Gastroesophageal sphincter (tissue), 4 donors: Measurements from ENCODE around the gene DPM3. TPM values are rescaled to one million over a fixed set of nuclear protein-coding genes. Genes with fewer than 3 reads are reported as not detected.

Source experiments
- ATAC-seq: fragments of 150-250 bp; one replicate; pipeline ENCODE4 v1.9.1; 2016; ENCODE audit warnings: mild to moderate bottlenecking, moderate library complexity
- H3K27ac ChIP-seq, 4 donors: fragments of 200-600 bp; sonication (generic) in 3 of 4; 1 replicate in 3 of 4; 2 replicates in 1 of 4; pipeline ENCODE4 v1.5.1; 2016 to 2019
- H3K27me3 ChIP-seq: fragments of 200-600 bp; sonication (generic); one replicate; pipeline ENCODE4 v1.5.1; 2019
- H3K36me3 ChIP-seq, 2 donors: fragments of 200-600 bp; sonication (generic); one replicate each; pipeline ENCODE4 v1.5.1; 2019; ENCODE audit warnings: control low read depth in 1 of 2
- H3K4me1 ChIP-seq, 3 donors: fragments of 200-600 bp; sonication (generic); 1 replicate in 2 of 3; 2 replicates in 1 of 3; pipeline ENCODE4 v1.5.1; 2016 to 2019; ENCODE audit warnings: control low read depth in 2 of 3
- H3K4me3 ChIP-seq, 2 donors: fragments of 200-600 bp; sonication (generic); one replicate each; pipeline ENCODE4 v1.5.1; 2019; ENCODE audit warnings: mild to moderate bottlenecking in 1 of 2, moderate library complexity in 1 of 2
- H3K9me3 ChIP-seq, 3 donors: fragments of 200-600 bp; sonication (generic); one replicate each; pipeline ENCODE4 v1.5.1; 2017 to 2019; ENCODE audit warnings: control low read depth in 2 of 3
- CTCF ChIP-seq, 4 experiments: fragments of 200-600 bp in 2 of 4; fragments of 450-650 bp in 2 of 4; sonication (generic) in 1 of 4; IDR thresholded peaks; one replicate each; pipeline ENCODE4 v1.5.1; 2017 to 2019; ENCODE audit warnings: antibody characterized with exemption in 4 of 4, mild to moderate bottlenecking in 2 of 4, moderate library complexity in 2 of 4
- EP300 ChIP-seq: sonication (generic); formaldehyde crosslinking; IDR thresholded peaks from one replicate; pipeline ENCODE4 v1.6.1; 2017; ENCODE audit warnings: antibody characterized with exemption, mild to moderate bottlenecking
- POLR2A ChIP-seq, 2 donors: fragments of 450-650 bp; IDR thresholded peaks; one replicate each; pipeline ENCODE4 v1.6.1; 2017; ENCODE audit warnings: antibody characterized with exemption in 2 of 2, mild to moderate bottlenecking in 2 of 2, moderate library complexity in 1 of 2
- POLR2AphosphoS5 ChIP-seq: sonication (generic); formaldehyde crosslinking; IDR thresholded peaks from one replicate; pipeline ENCODE4 v1.6.1; 2017; ENCODE audit warnings: antibody characterized with exemption
- WGBS, 2 donors: methylation state at CpG; one replicate each; pipeline ENCODE4 v1.1.5; 2018; ENCODE audit warnings: low coverage in 1 of 2; 5-methylcytosine and 5-hydroxymethylcytosine counted together
- small RNA-seq, 4 donors: library from RNA; depleted of rRNA; stranded (forward); fragments of <200 nt; gene quantifications; one replicate each; pipeline ENCODE3, GENCODE V24; 2016
- total RNA-seq, 4 donors: library from RNA; depleted of rRNA; stranded (reverse); fragments of >200 nt; gene quantifications; one replicate each; pipeline ENCODE4 v1.1.0, GENCODE V29; 2016

DPM3 gene
- total RNA-seq, 4 donors from 2014 or later, result 57.9 to 128 (median 87.7) TPM

GRCh38 chr1:155093911-155094621, 46.3 kb downstream of the DPM3 start:
- H3K27ac ChIP-seq, result peak overlapping the region in 3 of 4 donors; percentile 71 to 80 (median 79)
- 0% methylated on average over 1 to 9 of the region's 13 CpGs for WGBS, 2 donors
- no peaks in the 10 kb centered on the region for H3K9me3 ChIP-seq
- no peaks in the 10 kb centered on the region for H3K36me3 ChIP-seq
- H3K4me3 ChIP-seq, result peak overlapping the region in 1 of 2 donors; percentile 8
- TF ChIP-seq POLR2A (IDR thresholded peaks at IDR 0.05), result no peak
- peak in 3 of 4 experiments; percentile 33 to 57 (median 48) for TF ChIP-seq CTCF (IDR thresholded peaks at IDR 0.05)
- peak; percentile 50 for ATAC-seq
- no peaks in the 10 kb centered on the region for H3K27me3 ChIP-seq
- peaks cover 0 to 33% (median 19%) of the 10 kb centered on the region in 3 donors for H3K4me1 ChIP-seq

GRCh38 chr1:155092641-155093040, 47.7 kb downstream of the DPM3 start:
- Histone ChIP-seq H3K4me3 (no peak overlapping the region), H3K27me3 (no peaks in the 10 kb centered on the region), H3K9me3 (no peaks in the 10 kb centered on the region), H3K36me3 (no peaks in the 10 kb centered on the region), H3K27ac (peak overlapping the region in 2 of 4 donors; percentile 71 to 79), H3K4me1 (peaks cover 0 to 33% (median 19%) of the 10 kb centered on the region in 3 donors)
- no peak for TF ChIP-seq EP300
- WGBS, 2 donors, result 80 to 88% methylated on average over 1 to 6 of the region's 12 CpGs
- no peak for ATAC-seq

- 79 to 91% methylated on average over 4 to 5 of the region's 6 CpGs for WGBS, 2 donors
- Histone ChIP-seq H3K4me1 (peaks cover 0 to 33% (median 19%) of the 10 kb centered on the region in 3 donors), H3K36me3 (no peaks in the 10 kb centered on the region), H3K4me3 (no peak overlapping the region), H3K27ac (peak overlapping the region in 1 of 4 donors; percentile 9), H3K27me3 (no peaks in the 10 kb centered on the region), H3K9me3 (no peaks in the 10 kb centered on the region)
- TF ChIP-seq EP300, result no peak
- TF ChIP-seq POLR2AphosphoS5, result no peak
- no peak for TF ChIP-seq POLR2A (IDR thresholded peaks at IDR 0.05)
- TF ChIP-seq CTCF (IDR thresholded peaks at IDR 0.05), result no peak
- no peak for ATAC-seq
Measured at GRCh38 chr1:155092131-155092530, 48.2 kb downstream of the DPM3 start.

GRCh38 chr1:155091071-155092051, 49.0 kb downstream of the DPM3 start:
- Histone ChIP-seq H3K27me3 (no peaks in the 10 kb centered on the region), H3K4me1 (peaks cover 0 to 41% (median 21%) of the 10 kb centered on the region in 3 donors), H3K27ac (peak overlapping the region in 1 of 4 donors; percentile 9), H3K9me3 (no peaks in the 10 kb centered on the region), H3K36me3 (no peaks in the 10 kb centered on the region), H3K4me3 (no peak overlapping the region)
- WGBS, 2 donors, result 15 to 30% methylated on average over 4 to 6 of the region's 29 CpGs
- ATAC-seq, result peak; percentile 65
- TF ChIP-seq POLR2AphosphoS5 (no peak), CTCF (IDR thresholded peaks at IDR 0.05) (peak; percentile 97 to 99 (median 98))

Small RNA genes within 50 kb of the gene (small RNA-seq; reads per million reads assigned to genes)
- gene HMGN2P18 (0 reads per million in 4 donors), gene RF00019 (0 reads per million in 4 donors)

Other genes with a start within 250 kb of the DPM3 start
- gene PMVK, start 203.8 kb downstream of the DPM3 start, total RNA-seq, result 10 to 100 TPM; 15.8 to 21.3 (median 18.2) TPM
- gene PBXIP1, start 184.4 kb downstream of the DPM3 start, total RNA-seq, result 100 to 1,000 TPM; 205 to 371 (median 283) TPM
- 10 to 100 TPM; 19.1 to 40.1 (median 25.7) TPM for gene PYGO2, start 178.7 kb downstream of the DPM3 start, total RNA-seq
- gene SHC1, start 169.8 kb downstream of the DPM3 start, total RNA-seq, result 100 to 1,000 TPM in 1 of 4 donors, 10 to 100 TPM in 3; 69.1 to 104 (median 90.2) TPM
- gene CKS1B, start 165.8 kb downstream of the DPM3 start, total RNA-seq, result 10 to 100 TPM in 3 of 4 donors, 1 to 10 TPM in 1; 7.5 to 24.2 (median 17.6) TPM
- gene FLAD1, start 157.2 kb downstream of the DPM3 start, total RNA-seq, result 10 to 100 TPM; 12.8 to 23.5 (median 20.7) TPM
- not detected for gene LENEP, start 146.9 kb downstream of the DPM3 start, total RNA-seq
- gene ZBTB7B, start 137.7 kb downstream of the DPM3 start, total RNA-seq, result 10 to 100 TPM; 45.5 to 63.4 (median 49.5) TPM
- under 1 TPM in 2 of 4 donors, not detected in 2; 0.35 to 0.54 TPM for gene DCST2, start 106.8 kb downstream of the DPM3 start, total RNA-seq
- gene DCST1, start 106.7 kb downstream of the DPM3 start, total RNA-seq, result not detected
- 100 to 1,000 TPM in 2 of 4 donors, 10 to 100 TPM in 2; 65.4 to 115 (median 100.0) TPM for gene ADAM15, start 89.2 kb downstream of the DPM3 start, total RNA-seq
- 1 to 10 TPM in 3 of 4 donors, under 1 TPM in 1; 0.81 to 5.8 (median 2.3) TPM for gene EFNA4, start 76.8 kb downstream of the DPM3 start, total RNA-seq
- gene EFNA3, start 61.7 kb downstream of the DPM3 start, total RNA-seq, result under 1 TPM in 2 of 4 donors, not detected in 2; 0.27 to 0.77 TPM
- gene EFNA1, start 12.7 kb downstream of the DPM3 start, total RNA-seq, result 10 to 100 TPM; 13.1 to 25.8 (median 16.1) TPM
- 10 to 100 TPM; 12.5 to 16.8 (median 13.9) TPM for gene SLC50A1, start 4.7 kb downstream of the DPM3 start, total RNA-seq
- gene KRTCAP2, start 32.8 kb upstream of the DPM3 start, total RNA-seq, result 100 to 1,000 TPM in 1 of 4 donors, 10 to 100 TPM in 3; 80.8 to 144 (median 92.3) TPM
- gene TRIM46, start 33.3 kb upstream of the DPM3 start, total RNA-seq, result 1 to 10 TPM in 1 of 4 donors, under 1 TPM in 2, not detected in 1; 0.35 to 1.9 (median 0.40) TPM
- gene THBS3, start 67.4 kb upstream of the DPM3 start, total RNA-seq, result 10 to 100 TPM; 17.9 to 25.6 (median 20.1) TPM
- 10 to 100 TPM; 28.3 to 36.0 (median 32.6) TPM for gene MTX1, start 68.2 kb upstream of the DPM3 start, total RNA-seq
- gene ENTREP3, start 115.0 kb upstream of the DPM3 start, total RNA-seq, result 10 to 100 TPM; 11.4 to 35.3 (median 22.1) TPM
- gene SCAMP3, start 121.8 kb upstream of the DPM3 start, total RNA-seq, result 10 to 100 TPM; 28.1 to 44.4 (median 36.8) TPM
- gene CLK2, start 133.0 kb upstream of the DPM3 start, total RNA-seq, result 10 to 100 TPM; 14.4 to 51.4 (median 32.9) TPM
- 1 to 10 TPM in 3 of 4 donors, under 1 TPM in 1; 0.47 to 2.2 (median 1.6) TPM for gene HCN3, start 136.9 kb upstream of the DPM3 start, total RNA-seq
- not detected for gene PKLR, start 160.9 kb upstream of the DPM3 start, total RNA-seq
- gene FDPS, start 168.3 kb upstream of the DPM3 start, total RNA-seq, result 100 to 1,000 TPM in 1 of 4 donors, 10 to 100 TPM in 3; 71.2 to 125 (median 81.0) TPM
- 10 to 100 TPM; 10.8 to 34.2 (median 24.4) TPM for gene RUSC1, start 180.4 kb upstream of the DPM3 start, total RNA-seq